HUES64 (cell line): ENCODE measurements around the gene PRDX5.
A peak's percentile ranks its signal among the peaks of the same experiment; 100 is the strongest.
"Not testable (repeated sequence)": the region's sequence is repeated elsewhere in the genome, so short reads cannot be mapped to it uniquely, and the experiment has no call there.

ENCODE experiments used
- H3K27ac ChIP-seq: 2 replicates; pipeline ENCODE4 v1.7.0; 2013; ENCODE audit warnings: low read depth, low read length, inconsistent platforms
- H3K27me3 ChIP-seq: 2 replicates; pipeline ENCODE4 v1.6.1; 2013; ENCODE audit warnings: mild to moderate bottlenecking, low read length; ENCODE audit not compliant: insufficient read depth
- H3K36me3 ChIP-seq: 2 replicates; pipeline ENCODE4 v1.6.1; 2013; ENCODE audit warnings: mild to moderate bottlenecking, low read length; ENCODE audit not compliant: insufficient read depth
- H3K4me1 ChIP-seq: 2 replicates; pipeline ENCODE4 v1.6.1; 2013; ENCODE audit warnings: mild to moderate bottlenecking, low read length, moderate library complexity; ENCODE audit not compliant: insufficient read depth
- H3K4me3 ChIP-seq: 2 replicates; pipeline ENCODE4 v1.5.1; 2013; ENCODE audit warnings: mild to moderate bottlenecking, low read length, moderate library complexity
- H3K9ac ChIP-seq: 2 replicates; pipeline ENCODE4 v1.6.1; 2013; ENCODE audit warnings: mild to moderate bottlenecking, low read depth, low read length
- H3K9me3 ChIP-seq: 2 replicates; pipeline ENCODE4 v1.6.1; 2013; ENCODE audit warnings: low read depth, low read length; ENCODE audit not compliant: insufficient read depth
- WGBS: fragments of 150-250, 120-280 bp; methylation state at CpG from one replicate; pipeline ENCODE4 v1.1.7; 2013; ENCODE audit warnings: missing lambda C conversion rate; 5-methylcytosine and 5-hydroxymethylcytosine counted together

Gene PRDX5

GRCh38 chr11:64321026-64321425 is 3.1 kb downstream of the PRDX5 start:
- Histone ChIP-seq H3K27ac (no peak overlapping the region), H3K9me3 (no peaks in the 10 kb centered on the region), H3K36me3 (peaks cover 26% of the 10 kb centered on the region), H3K4me3 (no peak overlapping the region), H3K9ac (no peak overlapping the region), H3K4me1 (peaks cover 12% of the 10 kb centered on the region; the same call in 1 of the 2 replicates), H3K27me3 (no peaks in the 10 kb centered on the region)
- WGBS: 93% methylated on average over 5 of the region's 5 CpGs

DNA sequence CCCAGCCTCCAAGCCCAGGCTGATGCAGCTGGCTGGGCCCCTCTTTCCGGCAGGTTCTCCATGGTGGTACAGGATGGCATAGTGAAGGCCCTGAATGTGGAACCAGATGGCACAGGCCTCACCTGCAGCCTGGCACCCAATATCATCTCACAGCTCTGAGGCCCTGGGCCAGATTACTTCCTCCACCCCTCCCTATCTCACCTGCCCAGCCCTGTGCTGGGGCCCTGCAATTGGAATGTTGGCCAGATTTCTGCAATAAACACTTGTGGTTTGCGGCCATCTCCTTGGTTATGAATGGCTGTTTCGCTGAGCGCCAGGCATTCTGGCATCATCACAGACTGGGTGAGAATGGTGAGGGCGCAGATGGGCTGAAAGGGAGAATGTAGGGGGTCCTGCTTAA is 3.6 kb downstream of the PRDX5 start:
- Histone ChIP-seq H3K36me3 (peaks cover 21% of the 10 kb centered on the region), H3K9me3 (no peaks in the 10 kb centered on the region), H3K27ac (no peak overlapping the region), H3K4me1 (peaks cover 12% of the 10 kb centered on the region; the same call in 1 of the 2 replicates), H3K27me3 (no peaks in the 10 kb centered on the region), H3K4me3 (no peak overlapping the region), H3K9ac (no peak overlapping the region)
- 95% methylated on average over 5 of the region's 5 CpGs for WGBS

- 78% methylated on average over 7 of the region's 7 CpGs for WGBS
- Histone ChIP-seq H3K27ac (no peak overlapping the region), H3K27me3 (no peaks in the 10 kb centered on the region), H3K4me1 (peaks cover 12% of the 10 kb centered on the region; the same call in 1 of the 2 replicates), H3K36me3 (peaks cover 20% of the 10 kb centered on the region), H3K9ac (no peak overlapping the region), H3K9me3 (no peaks in the 10 kb centered on the region), H3K4me3 (no peak overlapping the region)
Measured at GRCh38 chr11:64322925-64323260, 5.0 kb downstream of the PRDX5 start.

DNA sequence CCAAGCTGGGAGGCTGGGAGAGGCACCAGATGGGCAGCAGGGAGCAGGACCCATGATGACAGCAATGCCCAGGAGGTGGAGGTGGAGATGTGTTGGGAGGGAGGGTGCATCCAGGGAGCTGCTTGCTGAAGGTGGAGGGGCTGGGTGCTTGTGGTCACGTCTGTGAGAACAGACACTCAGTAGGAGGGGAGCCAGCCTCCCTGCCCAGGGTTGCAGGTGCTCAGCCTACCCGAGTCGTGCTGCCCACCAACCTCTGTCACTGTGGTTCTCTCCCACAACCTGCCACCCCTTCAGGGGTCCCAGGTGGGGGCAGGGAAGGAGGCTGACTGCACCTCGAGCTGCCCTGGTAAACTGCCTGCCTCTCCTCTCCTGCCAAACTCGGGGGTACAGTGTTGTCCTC is 5.5 kb downstream of the PRDX5 start:
- H3K36me3 ChIP-seq: peaks cover 20% of the 10 kb centered on the region
- H3K27ac ChIP-seq: no peak overlapping the region

GRCh38 chr11:64323984-64324383 is 6.1 kb downstream of the PRDX5 start:
- peaks cover 11% of the 10 kb centered on the region; the same call in 1 of the 2 replicates for H3K4me1 ChIP-seq
- H3K4me3 ChIP-seq, H3K9ac ChIP-seq, H3K9me3 ChIP-seq, H3K27me3 ChIP-seq, H3K27ac ChIP-seq: not testable (repeated sequence)
- 91% methylated on average over 4 of the region's 4 CpGs for WGBS
- peaks cover 20% of the 10 kb centered on the region for H3K36me3 ChIP-seq

More for the DNA sequence above, 5.5 kb downstream of the PRDX5 start:
- Histone ChIP-seq H3K4me3 (no peak overlapping the region), H3K9me3 (no peaks in the 10 kb centered on the region), H3K27me3 (no peaks in the 10 kb centered on the region), H3K4me1 (peaks cover 12% of the 10 kb centered on the region; the same call in 1 of the 2 replicates), H3K9ac (no peak overlapping the region)
- WGBS: 86% methylated on average over 5 of the region's 5 CpGs

DNA sequence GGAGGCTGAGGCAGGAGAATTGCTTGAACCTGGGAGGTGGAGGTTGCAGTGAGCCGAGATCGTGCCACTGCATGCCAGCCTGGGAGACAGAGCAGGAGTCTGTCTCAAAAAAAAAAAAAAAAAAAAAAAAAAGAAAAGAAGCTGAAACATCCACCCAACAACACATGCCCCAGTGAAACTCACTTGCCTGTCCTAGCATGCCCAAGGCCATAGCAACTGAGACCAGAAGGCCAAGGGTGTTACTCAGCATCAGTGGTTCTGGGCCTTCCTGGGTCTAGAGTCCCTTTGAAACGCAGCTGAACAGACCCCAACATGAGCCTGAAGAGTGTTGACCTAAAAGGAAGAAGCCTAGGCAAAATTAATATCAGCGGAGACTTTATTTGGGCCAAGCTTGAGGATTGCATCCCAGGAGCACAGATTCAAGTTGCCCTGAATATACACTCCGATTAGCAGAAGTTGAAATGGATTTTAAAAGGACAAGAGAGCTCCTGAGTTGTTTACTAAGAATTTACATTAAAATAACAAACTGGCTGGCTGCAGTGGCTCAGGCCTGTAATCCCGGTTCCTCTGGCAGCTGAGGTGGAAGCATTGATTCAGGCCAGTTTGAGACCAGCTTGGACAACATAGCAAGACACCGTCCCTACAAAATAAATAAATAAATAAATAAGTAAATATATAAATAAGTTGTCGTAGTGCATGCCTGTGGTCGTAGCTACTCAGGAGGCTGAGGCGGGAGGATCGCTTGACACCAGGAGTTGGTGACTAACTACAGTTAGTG is 7.0 kb downstream of the PRDX5 start:
- Histone ChIP-seq H3K27ac (peak overlapping the region; percentile 70; the same call in 1 of the 2 replicates), H3K4me3 (no peak overlapping the region), H3K27me3 (no peaks in the 10 kb centered on the region), H3K36me3 (peaks cover 20% of the 10 kb centered on the region), H3K9ac (no peak overlapping the region), H3K9me3 (no peaks in the 10 kb centered on the region), H3K4me1 (peaks cover 4% of the 10 kb centered on the region; the same call in 1 of the 2 replicates)
- WGBS: 81% methylated on average over 9 of the region's 11 CpGs

- WGBS: 90% methylated on average over 2 of the region's 2 CpGs
- no peak overlapping the region for H3K9ac ChIP-seq
- H3K36me3 ChIP-seq: no peaks in the 10 kb centered on the region
- no peak overlapping the region for H3K4me3 ChIP-seq
- no peaks in the 10 kb centered on the region for H3K27me3 ChIP-seq
- H3K9me3 ChIP-seq: no peaks in the 10 kb centered on the region
- H3K4me1 ChIP-seq: peaks cover 8% of the 10 kb centered on the region
- H3K27ac ChIP-seq: no peak overlapping the region
Measured at GRCh38 chr11:64327375-64327774, 9.5 kb downstream of the PRDX5 start.

DNA sequence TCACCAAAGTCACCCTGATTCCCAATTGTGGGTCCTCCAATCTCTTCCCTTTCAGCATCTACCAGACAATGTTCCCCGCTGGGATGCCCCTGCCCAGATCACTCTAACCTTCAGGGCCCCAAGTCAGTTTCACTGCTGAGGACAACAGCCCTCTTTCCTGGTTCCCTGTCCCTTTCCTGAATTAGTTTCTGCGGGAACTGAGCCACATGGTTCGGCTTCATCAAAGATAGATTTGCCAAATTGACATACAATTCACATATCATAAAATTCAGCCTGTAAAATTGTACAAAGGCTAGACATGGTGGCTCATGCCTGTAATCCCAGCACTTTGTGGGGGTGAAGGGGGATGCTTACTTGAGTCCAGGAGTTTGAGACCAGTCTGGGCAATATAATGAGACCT is 10.1 kb downstream of the PRDX5 start:
- H3K4me3 ChIP-seq: no peak overlapping the region
- H3K9me3 ChIP-seq: no peaks in the 10 kb centered on the region
- H3K27ac ChIP-seq: no peak overlapping the region
- no peaks in the 10 kb centered on the region for H3K36me3 ChIP-seq
- H3K4me1 ChIP-seq: peaks cover 8% of the 10 kb centered on the region
- 97% methylated on average over 3 of the region's 3 CpGs for WGBS
- H3K27me3 ChIP-seq: no peaks in the 10 kb centered on the region
- H3K9ac ChIP-seq: no peak overlapping the region

DNA sequence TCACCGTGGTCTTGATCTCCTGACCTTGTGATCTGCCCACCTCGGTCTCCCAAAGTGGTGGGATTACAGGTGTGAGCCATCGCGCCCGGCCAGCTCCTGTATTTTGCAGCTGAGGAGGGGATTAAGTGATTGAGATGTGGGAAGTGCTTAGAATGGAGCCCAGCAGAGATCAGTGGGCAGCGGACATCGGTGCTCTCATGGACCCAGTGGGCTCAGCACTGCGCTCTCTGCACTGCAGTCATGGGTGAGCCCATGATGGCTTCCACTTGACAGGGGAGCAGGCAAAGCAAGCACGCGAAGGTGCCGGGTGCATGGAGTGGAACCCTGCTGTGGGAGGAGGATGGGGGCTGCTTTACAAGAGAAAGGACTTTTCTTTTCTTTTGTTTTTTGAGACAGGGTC is 13.0 kb downstream of the PRDX5 start:
- no peak overlapping the region for H3K27ac ChIP-seq
- H3K9ac ChIP-seq: no peak overlapping the region

DNA sequence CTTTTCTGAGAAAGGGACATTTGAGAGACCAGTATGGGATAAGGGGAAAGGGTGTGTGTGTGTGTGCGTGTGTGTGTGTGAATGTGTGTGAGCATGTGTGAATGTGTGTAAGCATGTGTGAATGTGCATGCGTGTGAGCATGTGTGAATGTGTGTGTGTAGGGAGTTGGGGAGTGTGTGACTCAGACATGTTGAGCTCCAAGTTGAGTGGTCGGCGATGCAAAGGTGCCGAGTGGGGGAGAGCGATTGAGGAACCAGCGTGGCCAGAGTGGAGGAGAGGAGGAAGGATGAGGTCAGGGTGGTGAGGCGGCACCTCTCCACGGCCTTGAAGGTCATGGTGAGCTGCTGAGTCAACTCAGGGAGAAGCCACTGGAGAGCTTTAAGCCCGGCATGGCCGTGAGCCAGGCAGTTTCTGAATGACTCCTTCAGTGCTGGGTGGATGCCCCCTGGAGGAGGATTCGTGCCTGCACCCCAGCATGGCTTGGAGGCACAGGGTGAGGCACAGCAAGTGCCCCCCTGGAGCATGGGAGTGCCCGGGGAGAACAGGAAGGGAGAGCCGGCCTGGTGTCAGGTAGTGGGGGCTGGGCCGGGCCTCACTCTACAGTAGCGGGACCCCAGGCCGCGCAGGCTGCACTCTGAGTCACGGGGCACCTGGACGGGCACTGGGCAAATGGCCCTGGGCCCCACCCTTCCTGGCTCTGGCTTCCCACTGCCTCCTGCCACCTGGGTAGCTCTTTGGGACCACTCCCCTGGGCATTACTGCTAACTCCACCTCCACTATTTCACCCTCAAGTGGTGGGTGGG is 13.8 kb downstream of the PRDX5 start:
- Histone ChIP-seq H3K27me3 (no peaks in the 10 kb centered on the region), H3K4me3 (no peak overlapping the region), H3K27ac (no peak overlapping the region), H3K9ac (no peak overlapping the region), H3K4me1 (peaks cover 4% of the 10 kb centered on the region; the same call in 1 of the 2 replicates), H3K9me3 (no peaks in the 10 kb centered on the region), H3K36me3 (no peaks in the 10 kb centered on the region)
- WGBS: 77% methylated on average over 20 of the region's 20 CpGs

More for the DNA sequence above, 13.0 kb downstream of the PRDX5 start:
- 74% methylated on average over 11 of the region's 11 CpGs for whole genome bisulfite sequencing
- Histone ChIP-seq H3K4me1 (peaks cover 4% of the 10 kb centered on the region; the same call in 1 of the 2 replicates), H3K36me3 (no peaks in the 10 kb centered on the region), H3K27me3 (no peaks in the 10 kb centered on the region), H3K9me3 (no peaks in the 10 kb centered on the region), H3K4me3 (no peak overlapping the region)

DNA sequence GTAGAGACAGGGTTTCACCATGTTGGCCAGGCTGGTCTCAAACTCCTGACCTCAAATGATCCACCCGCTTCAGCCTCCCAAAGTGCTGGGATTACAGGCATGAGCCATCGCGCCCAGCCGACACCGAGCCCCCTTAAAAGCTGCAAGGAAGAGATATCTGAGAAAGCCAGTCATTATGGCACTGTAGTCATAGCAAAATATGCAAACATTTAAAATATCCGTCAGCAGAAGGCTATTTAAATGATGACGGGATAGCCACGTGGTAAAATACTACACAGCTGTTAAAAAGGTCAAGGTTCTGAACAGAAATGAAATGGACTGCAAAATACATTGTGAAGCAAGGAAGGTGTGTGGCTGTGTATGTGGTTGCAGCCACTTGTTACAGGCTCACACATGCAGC is 15.6 kb downstream of the PRDX5 start:
- H3K36me3 ChIP-seq: no peaks in the 10 kb centered on the region
- H3K4me1 ChIP-seq: peaks cover 4% of the 10 kb centered on the region; the same call in 1 of the 2 replicates
- WGBS: 94% methylated on average over 8 of the region's 8 CpGs
- no peak overlapping the region for H3K4me3 ChIP-seq
- no peaks in the 10 kb centered on the region for H3K9me3 ChIP-seq
- H3K9ac ChIP-seq: no peak overlapping the region
- no peaks in the 10 kb centered on the region for H3K27me3 ChIP-seq
- H3K27ac ChIP-seq: no peak overlapping the region
